Measurements from ENCODE around the gene TPM4.

- TF ChIP-seq POLR2AphosphoS5 (IDR thresholded peaks at IDR 0.05; ENCODE audit: low read depth, low read length) = no peak
- TF ChIP-seq RFX5 (IDR thresholded peaks at IDR 0.05; ENCODE audit: borderline replicate concordance, low read depth, low read length) = no peak
- no peak for TF ChIP-seq EP300 (IDR thresholded peaks at IDR 0.05; ENCODE audit: borderline replicate concordance in 1 of 2, low read depth in 2 of 2, low read length in 2 of 2)
- no peak for TF ChIP-seq EZH2 (IDR thresholded peaks at IDR 0.05; ENCODE audit: low read depth, low read length, severe bottlenecking)
Measured at GRCh38 chr19:16070366-16070990, 5.8 kb upstream of the TPM4 start.
